PC-9 (cell line): ENCODE results near the gene DPEP2NB. TPM values are rescaled to one million over a fixed set of nuclear protein-coding genes. Genes with fewer than 3 reads are reported as not detected.
A peak's percentile ranks its signal among the peaks of the same experiment; 100 is the strongest.

Experiments used
- BruUV-seq: library from RNA; stranded (reverse); fragments of 400-500 nt; replicated peaks from 2 replicates; lab custom pipeline; 2021; lab: Mats Ljungman, UMichigan
- CTCF ChIA-PET: fragments of 300-600 bp; sonication (Branson Sonifier 250); formaldehyde crosslinking; loops from one replicate; lab custom pipeline; 2022; ENCODE audit warnings: antibody characterized with exemption; lab: Charles Lee
- POLR2A ChIA-PET: fragments of 300-600 bp; sonication (Branson Sonifier 250); formaldehyde crosslinking; loops from one replicate; lab custom pipeline; 2022; ENCODE audit warnings: antibody characterized with exemption; ENCODE audit not compliant: unreplicated experiment; lab: Charles Lee
- DNase-seq, 2 experiments: peaks; one replicate each; pipeline versions ENCODE4 v3.0.0 to v3.0.0-alpha.2; 2015 to 2022; ENCODE audit warnings: mixed read lengths in 1 of 2
- H2AFZ ChIP-seq: fragments of 200-600 bp; sonication (generic); 2 replicates; pipeline ENCODE4 v1.8.1; 2017; ENCODE audit warnings: antibody characterized with exemption
- H3F3A ChIP-seq: fragments of 200-600 bp; sonication (generic); 2 replicates; pipeline ENCODE4 v1.8.1; 2017; ENCODE audit warnings: antibody characterized with exemption, mild to moderate bottlenecking, low read depth; ENCODE audit not compliant: insufficient read depth
- H3K27ac ChIP-seq: fragments of 200-600 bp; sonication (generic); 2 replicates; pipeline ENCODE4 v1.6.1; 2016; ENCODE audit warnings: mixed run types
- H3K27me3 ChIP-seq: fragments of 200-600 bp; sonication (generic); 2 replicates; pipeline ENCODE4 v1.6.1; 2016; ENCODE audit warnings: low read depth, mixed run types; ENCODE audit not compliant: insufficient read depth
- H3K36me3 ChIP-seq: fragments of 200-600 bp; sonication (generic); 2 replicates; pipeline ENCODE4 v1.6.1; 2016; ENCODE audit warnings: low read depth, mixed run types
- H3K4me1 ChIP-seq: fragments of 200-600 bp; sonication (generic); replicated peaks from 2 replicates; pipeline ENCODE4 v1.6.1; 2016; ENCODE audit warnings: mixed run types; ENCODE audit not compliant: insufficient read depth
- H3K4me2 ChIP-seq: fragments of 200-600 bp; sonication (generic); 2 replicates; pipeline ENCODE4 v1.6.1; 2017; ENCODE audit warnings: mixed run types
- H3K4me3 ChIP-seq: fragments of 200-600 bp; sonication (generic); 2 replicates; pipeline ENCODE4 v1.6.1; 2016; ENCODE audit warnings: mixed run types
- H3K79me2 ChIP-seq: fragments of 200-600 bp; sonication (generic); 2 replicates; pipeline ENCODE4 v1.6.1; 2017; ENCODE audit warnings: low read depth, mixed run types
- H3K9me2 ChIP-seq: fragments of 200-600 bp; sonication (generic); 2 replicates; pipeline ENCODE4 v1.8.1; 2017; ENCODE audit warnings: mild to moderate bottlenecking; ENCODE audit not compliant: insufficient read depth
- H3K9me3 ChIP-seq: fragments of 200-600 bp; sonication (generic); 2 replicates; pipeline ENCODE4 v1.8.1; 2016; ENCODE audit warnings: low read depth; ENCODE audit not compliant: insufficient read depth
- H4K20me1 ChIP-seq: fragments of 200-600 bp; sonication (generic); 2 replicates; pipeline ENCODE4 v1.8.1; 2017; ENCODE audit not compliant: insufficient read depth
- CTCF ChIP-seq: fragments of 200-600 bp; sonication (generic); conservative IDR thresholded peaks from 2 replicates; pipeline ENCODE4 v1.6.1; 2017; ENCODE audit warnings: mixed run types, antibody characterized with exemption, mild to moderate bottlenecking, moderate library complexity
- EZH2 ChIP-seq: fragments of 200-600 bp; sonication (generic); IDR thresholded peaks from 2 replicates; pipeline ENCODE4 v1.8.0; 2017; ENCODE audit warnings: antibody characterized with exemption, low read depth
- intact Hi-C: fragments of 100-400 bp; cut with micrococcal nuclease; formaldehyde crosslinking; loops from one replicate; pipeline ENCODE4 v1.10.0; 2022; ENCODE audit not compliant: unreplicated experiment
- total RNA-seq: library from RNA; stranded (reverse); gene quantifications from 2 replicates; pipeline ENCODE4 v1.2.3, GENCODE V29; 2021

The DPEP2NB gene
- total RNA-seq, 1 experiment from 2014 or later, result not detected

GRCh38 chr16:68009157-68009735 is 6.5 kb downstream of the DPEP2NB start:
- no TSS peak for BruUV-seq
- Histone ChIP-seq H3K4me2 (no peak overlapping the region), H3K79me2 (no peaks in the 10 kb centered on the region), H3K27me3 (no peaks in the 10 kb centered on the region), H2AFZ (no peak overlapping the region), H3F3A (peaks cover 20% of the 10 kb centered on the region), H3K9me3 (no peaks in the 10 kb centered on the region), H3K36me3 (no peaks in the 10 kb centered on the region), H3K4me1 (peaks cover 20% of the 10 kb centered on the region), H4K20me1 (no peaks in the 10 kb centered on the region), H3K9me2 (no peaks in the 10 kb centered on the region), H3K4me3 (no peak overlapping the region), H3K27ac (no peak overlapping the region)
- ChIA-PET POLR2A (no interaction called here), CTCF (no interaction called here)
- TF ChIP-seq CTCF, result no peak
- TF ChIP-seq EZH2, result no peak
- DNase-seq, result no peak
- intact Hi-C loops, result no loop called here

- TSS peak; percentile 47 for BruUV-seq
- Histone ChIP-seq H4K20me1 (no peaks in the 10 kb centered on the region), H3K27me3 (no peaks in the 10 kb centered on the region), H3K9me3 (no peaks in the 10 kb centered on the region), H3K27ac (peak overlapping the region; percentile 71), H3K79me2 (no peaks in the 10 kb centered on the region), H3K4me1 (peaks cover 20% of the 10 kb centered on the region), H3K4me3 (no peak overlapping the region), H2AFZ (peak overlapping the region; percentile 69), H3K4me2 (peak overlapping the region; percentile 63), H3K9me2 (no peaks in the 10 kb centered on the region), H3K36me3 (no peaks in the 10 kb centered on the region), H3F3A (peaks cover 20% of the 10 kb centered on the region)
- ChIA-PET CTCF (interaction anchor here (0.6 kb wide), 1 partner anchor 35 kb away, joined by 4 read pairs; no protein-coding TSS in a partner anchor), POLR2A (interaction anchor here (0.5 kb wide), 1 partner anchor 37 kb away, joined by 34 read pairs; no protein-coding TSS in a partner anchor)
- peak; percentile 56 to 87 for DNase-seq
- intact Hi-C loops, result no loop called here
- TF ChIP-seq CTCF, result no peak
- TF ChIP-seq EZH2, result no peak
Measured at GRCh38 chr16:68005786-68006286, 9.9 kb downstream of the DPEP2NB start.

- Histone ChIP-seq H3K4me1 (peaks cover 20% of the 10 kb centered on the region), H3F3A (peaks cover 20% of the 10 kb centered on the region), H3K36me3 (no peaks in the 10 kb centered on the region), H3K27me3 (no peaks in the 10 kb centered on the region), H3K4me2 (peak overlapping the region; percentile 63), H2AFZ (peak overlapping the region; percentile 69), H3K27ac (peak overlapping the region; percentile 71), H4K20me1 (no peaks in the 10 kb centered on the region), H3K79me2 (no peaks in the 10 kb centered on the region), H3K9me2 (no peaks in the 10 kb centered on the region), H3K9me3 (no peaks in the 10 kb centered on the region), H3K4me3 (no peak overlapping the region)
- ChIA-PET POLR2A (interaction anchor here (0.5 kb wide), 1 partner anchor 36 kb away, joined by 34 read pairs; no protein-coding TSS in a partner anchor), CTCF (no interaction called here)
- BruUV-seq, result no TSS peak
- TF ChIP-seq EZH2, result no peak
- no peak for TF ChIP-seq CTCF
- intact Hi-C loops, result no loop called here
- no peak for DNase-seq
Measured at GRCh38 chr16:68005211-68005610, 10.5 kb downstream of the DPEP2NB start.
